WTC11 (cell line): ENCODE measurements around the gene ABLIM2. TPM values are rescaled to one million over a fixed set of nuclear protein-coding genes. Genes with fewer than 3 reads are reported as not detected.

Source experiments
- ATAC-seq: fragments of 200-7000 bp; cut with Tn5 transposase; 2 replicates; pipeline ENCODE4 v1.10.0; 2021; ENCODE audit warnings: mild to moderate bottlenecking, moderate library complexity
- CTCF ChIA-PET: fragments of 300-600 bp; sonication (Branson Sonifier 250); formaldehyde crosslinking; loops from one replicate; lab custom pipeline; 2021; ENCODE audit warnings: antibody characterized with exemption; lab: Charles Lee
- POLR2A ChIA-PET: fragments of 350-600 bp; sonication (Branson Sonifier 250); formaldehyde crosslinking; loops from one replicate; lab custom pipeline; 2021; ENCODE audit warnings: antibody characterized with exemption; lab: Charles Lee
- DNase-seq: peaks from one replicate; pipeline ENCODE4 v3.0.0; 2021; ENCODE audit warnings: low spot score
- H3K27ac Mint-ChIP-seq: 2 replicates; pipeline ENCODE4 v1.8.0; 2021; ENCODE audit warnings: mixed read lengths
- H3K27me3 Mint-ChIP-seq: 2 replicates; pipeline ENCODE4 v1.8.0; 2021; ENCODE audit warnings: low read depth, mild to moderate bottlenecking, moderate library complexity, mixed read lengths
- H3K36me3 Mint-ChIP-seq: 2 replicates; pipeline ENCODE4 v1.8.0; 2021; ENCODE audit warnings: mixed read lengths
- H3K4me1 Mint-ChIP-seq: 2 replicates; pipeline ENCODE4 v1.8.0; 2022; ENCODE audit warnings: mixed read lengths
- H3K4me3 Mint-ChIP-seq: 2 replicates; pipeline ENCODE4 v1.8.0; 2021; ENCODE audit warnings: mild to moderate bottlenecking, moderate library complexity, mixed read lengths
- H3K9me3 Mint-ChIP-seq: 2 replicates; pipeline ENCODE4 v1.8.0; 2021; ENCODE audit warnings: mixed read lengths
- ATF2 ChIP-seq: sonication (generic); formaldehyde crosslinking; IDR thresholded peaks from 2 replicates; pipeline ENCODE4 v1.8.1; 2022; ENCODE audit warnings: low read depth, missing genetic modification reagents, borderline replicate concordance
- CBFB ChIP-seq: sonication (generic); formaldehyde crosslinking; IDR thresholded peaks from 2 replicates; pipeline ENCODE4 v1.8.1; 2022; ENCODE audit warnings: mild to moderate bottlenecking, low read depth, missing genetic modification reagents
- FOXK1 ChIP-seq: sonication (generic); formaldehyde crosslinking; IDR thresholded peaks from 2 replicates; pipeline ENCODE4 v1.8.0; 2022; ENCODE audit warnings: mild to moderate bottlenecking, moderate library complexity, missing genetic modification reagents
- GTF2I ChIP-seq: fragments of 250-450 bp; sonication (Bioruptor Pico); conservative IDR thresholded peaks from 2 replicates; pipeline ENCODE4 v1.4.0; 2021; ENCODE audit warnings: mild to moderate bottlenecking
- JUN ChIP-seq: sonication (generic); formaldehyde crosslinking; IDR thresholded peaks from 2 replicates; pipeline ENCODE4 v1.8.0; 2023; ENCODE audit warnings: mild to moderate bottlenecking, missing genetic modification reagents
- MXD4 ChIP-seq: fragments of 250-450 bp; sonication (Bioruptor Pico); IDR thresholded peaks from 2 replicates; pipeline ENCODE4 v1.8.0; 2021; ENCODE audit warnings: mild to moderate bottlenecking, moderate library complexity, borderline replicate concordance
- MYBL2 ChIP-seq: sonication (generic); formaldehyde crosslinking; IDR thresholded peaks from 2 replicates; pipeline ENCODE4 v1.8.1; 2023; ENCODE audit warnings: mild to moderate bottlenecking, moderate library complexity, missing genetic modification reagents
- NFATC4 ChIP-seq: fragments of 250-450 bp; sonication (Bioruptor Pico); IDR thresholded peaks from 2 replicates; pipeline ENCODE4 v1.9.0; 2021; ENCODE audit warnings: mild to moderate bottlenecking
- NFE2L1 ChIP-seq: sonication (generic); formaldehyde crosslinking; IDR thresholded peaks from 2 replicates; pipeline ENCODE4 v1.8.1; 2023; ENCODE audit warnings: missing genetic modification reagents
- NR1H2 ChIP-seq: sonication (generic); formaldehyde crosslinking; IDR thresholded peaks from 2 replicates; pipeline ENCODE4 v1.9.0; 2021; ENCODE audit warnings: mild to moderate bottlenecking, moderate library complexity, missing genetic modification reagents
- PRRX2 ChIP-seq: fragments of 250-450 bp; sonication (Bioruptor Pico); IDR thresholded peaks from 2 replicates; pipeline ENCODE4 v1.8.0; 2021; ENCODE audit warnings: mild to moderate bottlenecking
- SMAD3 ChIP-seq: sonication (generic); formaldehyde crosslinking; IDR thresholded peaks from 2 replicates; pipeline ENCODE4 v1.8.0; 2022; ENCODE audit warnings: missing genetic modification reagents, mild to moderate bottlenecking, borderline replicate concordance
- SMAD4 ChIP-seq: sonication (generic); formaldehyde crosslinking; IDR thresholded peaks from 2 replicates; pipeline ENCODE4 v1.8.0; 2022; ENCODE audit warnings: mild to moderate bottlenecking, missing genetic modification reagents
- TEAD4 ChIP-seq: sonication (generic); formaldehyde crosslinking; IDR thresholded peaks from 2 replicates; pipeline ENCODE4 v1.8.0; 2022; ENCODE audit warnings: mild to moderate bottlenecking, missing genetic modification reagents
- TP53 ChIP-seq: sonication (generic); formaldehyde crosslinking; IDR thresholded peaks from 2 replicates; pipeline ENCODE4 v1.8.1; 2023; ENCODE audit warnings: mild to moderate bottlenecking, missing genetic modification reagents
- ZMAT4 ChIP-seq: fragments of 250-450 bp; sonication (Bioruptor Pico); IDR thresholded peaks from 2 replicates; pipeline ENCODE4 v1.9.0; 2021; ENCODE audit warnings: mild to moderate bottlenecking
- ZNF263 ChIP-seq: sonication (generic); formaldehyde crosslinking; IDR thresholded peaks from 2 replicates; pipeline ENCODE4 v1.8.1; 2022; ENCODE audit warnings: low read depth, mild to moderate bottlenecking, moderate library complexity, missing genetic modification reagents
- ZNF423 ChIP-seq: fragments of 250-450 bp; sonication (Bioruptor Pico); IDR thresholded peaks from 2 replicates; pipeline ENCODE4 v2.1.2; 2022; ENCODE audit warnings: mild to moderate bottlenecking, moderate library complexity
- ZNF425 ChIP-seq: fragments of 250-450 bp; sonication (Bioruptor Pico); conservative IDR thresholded peaks from 2 replicates; pipeline ENCODE4 v1.9.0; 2021; ENCODE audit warnings: mild to moderate bottlenecking
- ZNF532 ChIP-seq: fragments of 250-450 bp; sonication (Bioruptor Pico); IDR thresholded peaks from 2 replicates; pipeline ENCODE4 v1.9.0; 2021; ENCODE audit warnings: mild to moderate bottlenecking, borderline replicate concordance
- ZNF671 ChIP-seq: fragments of 250-450 bp; sonication (Bioruptor Pico); IDR thresholded peaks from 2 replicates; pipeline ENCODE4 v1.8.0; 2021; ENCODE audit warnings: mild to moderate bottlenecking
- total RNA-seq: library from RNA; stranded (reverse); gene quantifications from 3 replicates; pipeline ENCODE4 v1.2.3, GENCODE V29; 2021

ABLIM2 gene
- total RNA-seq, 1 experiment from 2014 or later: 2.6 TPM

- H3K27me3 Mint-ChIP-seq: no peaks in the 10 kb centered on the region
- H3K27ac Mint-ChIP-seq: no peak overlapping the region
- no peak for TF ChIP-seq PRRX2
- DNase-seq (no peak), ATAC-seq (no peak)
- H3K9me3 Mint-ChIP-seq: no peaks in the 10 kb centered on the region
- H3K36me3 Mint-ChIP-seq: no peaks in the 10 kb centered on the region
- ChIA-PET POLR2A (no interaction called here), CTCF (no interaction called here)
- H3K4me3 Mint-ChIP-seq: no peak overlapping the region
- H3K4me1 Mint-ChIP-seq: no peaks in the 10 kb centered on the region
Observed at GRCh38 chr4:8012517-8012916, 146.1 kb downstream of the ABLIM2 start.

- ATAC-seq (no peak), DNase-seq (no peak)
- Mint-ChIP-seq H3K27ac (no peak overlapping the region), H3K36me3 (no peaks in the 10 kb centered on the region), H3K4me1 (no peaks in the 10 kb centered on the region), H3K27me3 (no peaks in the 10 kb centered on the region), H3K9me3 (no peaks in the 10 kb centered on the region), H3K4me3 (no peak overlapping the region)
- TF ChIP-seq NR1H2 (CRISPR knock-in tag): no peak
- TF ChIP-seq ZMAT4 (CRISPR knock-in tag): no peak
- TF ChIP-seq SMAD3 (CRISPR knock-in tag): no peak
- TF ChIP-seq ZNF263 (CRISPR knock-in tag): no peak
- no peak for TF ChIP-seq GTF2I
- ChIA-PET CTCF (no interaction called here), POLR2A (no interaction called here)
Observed at GRCh38 chr4:8010618-8011017, 148.0 kb downstream of the ABLIM2 start.

GRCh38 chr4:8009710-8010511 is 148.7 kb downstream of the ABLIM2 start:
- CTCF ChIA-PET: no interaction called here
- H3K27ac Mint-ChIP-seq: no peak overlapping the region; the same call in 1 of the 2 replicates
- DNase-seq: no peak
- H3K36me3 Mint-ChIP-seq: no peaks in the 10 kb centered on the region
- ATAC-seq: no peak
- POLR2A ChIA-PET: no interaction called here
- H3K9me3 Mint-ChIP-seq: no peaks in the 10 kb centered on the region
- H3K4me3 Mint-ChIP-seq: no peak overlapping the region
- no peaks in the 10 kb centered on the region for H3K27me3 Mint-ChIP-seq
- H3K4me1 Mint-ChIP-seq: no peaks in the 10 kb centered on the region
- no peak for TF ChIP-seq JUN
- no peak for TF ChIP-seq FOXK1 (CRISPR knock-in tag)
- TF ChIP-seq ATF2: no peak
- TF ChIP-seq ZNF671: no peak
- TF ChIP-seq ZNF423 (CRISPR knock-in tag): no peak
- no peak for TF ChIP-seq NFATC4 (CRISPR knock-in tag)
- no peak for TF ChIP-seq CBFB (CRISPR knock-in tag)
- no peak for TF ChIP-seq TP53
- TF ChIP-seq TEAD4 (CRISPR knock-in tag): no peak
- TF ChIP-seq ZNF532 (CRISPR knock-in tag): no peak
- no peak for TF ChIP-seq NFE2L1 (CRISPR knock-in tag)
- TF ChIP-seq MYBL2 (CRISPR knock-in tag): no peak
- TF ChIP-seq ZNF425 (CRISPR knock-in tag): no peak
- TF ChIP-seq MXD4: no peak
- no peak for TF ChIP-seq SMAD4 (CRISPR knock-in tag)
- TF ChIP-seq, all 79 proteins: peak for 0
